ENCODE measurements around the gene IL6R. TPM values are rescaled to one million over a fixed set of nuclear protein-coding genes. Genes with fewer than 3 reads are reported as not detected.

IL6R gene
- polyA plus RNA-seq, 1 experiment, result 5.9 TPM

DNA sequence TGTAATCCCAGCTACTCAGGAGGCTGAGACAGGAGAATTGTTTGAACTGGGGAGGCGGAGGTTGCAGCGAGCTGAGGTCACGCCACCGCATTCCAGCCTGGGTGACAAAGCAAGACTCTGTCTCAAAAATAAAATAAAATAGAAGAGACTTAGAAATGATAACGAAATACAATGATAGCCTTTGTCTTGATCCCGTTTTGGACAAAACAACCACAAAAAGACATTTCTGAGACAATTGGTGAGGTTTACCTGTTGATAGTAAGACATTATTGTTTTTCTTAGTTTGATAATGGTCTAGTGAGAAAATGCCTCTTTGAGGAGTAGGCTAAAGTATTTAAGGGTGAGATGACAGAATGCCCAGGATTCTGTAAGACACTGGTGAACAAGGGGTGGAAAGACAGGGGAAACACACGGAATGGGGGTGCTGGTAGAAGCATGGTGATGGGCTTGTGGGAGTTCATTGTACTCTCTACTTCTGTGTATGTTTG lies 109.0 kb downstream of the IL6R start:
- TF ChIP-seq, protein P1, sequence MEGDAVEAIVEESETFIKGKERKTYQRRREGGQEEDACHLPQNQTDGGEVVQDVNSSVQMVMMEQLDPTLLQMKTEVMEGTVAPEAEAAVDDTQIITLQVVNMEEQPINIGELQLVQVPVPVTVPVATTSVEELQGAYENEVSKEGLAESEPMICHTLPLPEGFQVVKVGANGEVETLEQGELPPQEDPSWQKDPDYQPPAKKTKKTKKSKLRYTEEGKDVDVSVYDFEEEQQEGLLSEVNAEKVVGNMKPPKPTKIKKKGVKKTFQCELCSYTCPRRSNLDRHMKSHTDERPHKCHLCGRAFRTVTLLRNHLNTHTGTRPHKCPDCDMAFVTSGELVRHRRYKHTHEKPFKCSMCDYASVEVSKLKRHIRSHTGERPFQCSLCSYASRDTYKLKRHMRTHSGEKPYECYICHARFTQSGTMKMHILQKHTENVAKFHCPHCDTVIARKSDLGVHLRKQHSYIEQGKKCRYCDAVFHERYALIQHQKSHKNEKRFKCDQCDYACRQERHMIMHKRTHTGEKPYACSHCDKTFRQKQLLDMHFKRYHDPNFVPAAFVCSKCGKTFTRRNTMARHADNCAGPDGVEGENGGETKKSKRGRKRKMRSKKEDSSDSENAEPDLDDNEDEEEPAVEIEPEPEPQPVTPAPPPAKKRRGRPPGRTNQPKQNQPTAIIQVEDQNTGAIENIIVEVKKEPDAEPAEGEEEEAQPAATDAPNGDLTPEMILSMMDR (IDR thresholded peaks at IDR 0.05; ENCODE audit: low read depth, low read length), result no peak
- H3K4me3 ChIP-seq (ENCODE audit: low read depth, low read length), result no peak overlapping the region
- H3K27ac ChIP-seq (ENCODE audit: low read depth, low read length), result no peak overlapping the region
- no peak for DNase-seq (ENCODE audit: low read depth, low spot score)
- no peaks in the 10 kb centered on the region for H3K9me3 ChIP-seq (ENCODE audit: control insufficient read depth, insufficient read depth, low read length)
- POLR2A ChIA-PET, result no interaction called here
- peaks cover 44% of the 10 kb centered on the region for H3K27me3 ChIP-seq (ENCODE audit: control insufficient read depth, insufficient read depth, low read length)
- CTCF ChIA-PET, result no interaction called here

DNA sequence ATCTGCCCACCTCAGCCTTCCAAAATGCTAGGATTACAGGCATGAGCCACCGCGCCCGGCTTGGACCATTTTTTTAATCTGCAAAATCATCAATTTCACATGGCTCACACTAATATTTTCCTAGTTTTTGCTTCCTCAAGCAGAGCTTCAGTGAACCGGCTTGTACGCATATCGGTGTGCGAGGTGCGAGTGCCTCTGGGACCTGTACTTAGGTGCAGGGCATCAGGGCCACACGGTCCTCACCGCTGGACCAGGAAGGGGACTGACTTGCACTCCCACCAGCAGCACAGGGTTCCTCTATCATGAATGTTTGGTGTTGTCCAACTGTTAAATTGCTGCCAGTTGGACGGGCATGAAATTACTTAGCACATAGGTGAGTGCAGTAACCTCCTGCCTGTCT lies 112.5 kb downstream of the IL6R start:
- no peak for DNase-seq (ENCODE audit: low read depth, low spot score)
- ChIA-PET CTCF (interaction anchor here (0.7 kb wide), 1 partner anchor 29 kb away, joined by 5 read pairs; no protein-coding TSS in a partner anchor), POLR2A (no interaction called here)
- Histone ChIP-seq H3K9me3 (ENCODE audit: control insufficient read depth, insufficient read depth, low read length) (no peaks in the 10 kb centered on the region), H3K27me3 (ENCODE audit: control insufficient read depth, insufficient read depth, low read length) (peaks cover 65% of the 10 kb centered on the region), H3K27ac (ENCODE audit: low read depth, low read length) (no peak overlapping the region), H3K4me3 (ENCODE audit: low read depth, low read length) (no peak overlapping the region)
- TF ChIP-seq, protein P1 (IDR thresholded peaks at IDR 0.05; ENCODE audit: low read depth, low read length), result no peak

Other genes with a start within 250 kb of the IL6R start
- 397 and 565 TPM in 2 replicates for gene TPM3, start 213.2 kb upstream of the IL6R start, polyA plus RNA-seq (2011; rRNA removed)
- not detected in 2 replicates for gene CFAP141, start 199.0 kb upstream of the IL6R start, polyA plus RNA-seq (2011; rRNA removed)
- gene UBAP2L, start 184.4 kb upstream of the IL6R start, polyA plus RNA-seq (2011; rRNA removed), result 173 and 177 TPM in 2 replicates
- 131 and 148 TPM in 2 replicates for gene HAX1, start 132.7 kb upstream of the IL6R start, polyA plus RNA-seq (2011; rRNA removed)
- gene AQP10, start 84.2 kb upstream of the IL6R start, polyA plus RNA-seq (2011; rRNA removed), result not detected in 2 replicates
- 42.5 and 45.7 TPM in 2 replicates for gene ATP8B2, start 79.8 kb upstream of the IL6R start, polyA plus RNA-seq (2011; rRNA removed)
- gene TDRD10, start 96.9 kb downstream of the IL6R start, polyA plus RNA-seq (2011; rRNA removed), result not detected in 2 replicates
- gene SHE, start 97.1 kb downstream of the IL6R start, polyA plus RNA-seq (2011; rRNA removed), result not detected in 2 replicates
- 16.9 and 17.6 TPM in 2 replicates for gene UBE2Q1, start 153.3 kb downstream of the IL6R start, polyA plus RNA-seq (2011; rRNA removed)
- gene CHRNB2, start 162.4 kb downstream of the IL6R start, polyA plus RNA-seq (2011; rRNA removed), result 0.06 TPM in 1 of 2 replicates, not detected in the other
- 159 and 203 TPM in 2 replicates for gene ADAR, start 202.8 kb downstream of the IL6R start, polyA plus RNA-seq (2011; rRNA removed)